ENCODE data around the gene PPM1H. TPM values are rescaled to one million over a fixed set of nuclear protein-coding genes. Genes with fewer than 3 reads are reported as not detected.

The PPM1H gene
- total and polyA plus RNA-seq, 2 of the 8 experiments (the other 6 are each of a cell fraction or from before 2014, with no cell fraction given): 16.4 to 36.1 TPM

DNA sequence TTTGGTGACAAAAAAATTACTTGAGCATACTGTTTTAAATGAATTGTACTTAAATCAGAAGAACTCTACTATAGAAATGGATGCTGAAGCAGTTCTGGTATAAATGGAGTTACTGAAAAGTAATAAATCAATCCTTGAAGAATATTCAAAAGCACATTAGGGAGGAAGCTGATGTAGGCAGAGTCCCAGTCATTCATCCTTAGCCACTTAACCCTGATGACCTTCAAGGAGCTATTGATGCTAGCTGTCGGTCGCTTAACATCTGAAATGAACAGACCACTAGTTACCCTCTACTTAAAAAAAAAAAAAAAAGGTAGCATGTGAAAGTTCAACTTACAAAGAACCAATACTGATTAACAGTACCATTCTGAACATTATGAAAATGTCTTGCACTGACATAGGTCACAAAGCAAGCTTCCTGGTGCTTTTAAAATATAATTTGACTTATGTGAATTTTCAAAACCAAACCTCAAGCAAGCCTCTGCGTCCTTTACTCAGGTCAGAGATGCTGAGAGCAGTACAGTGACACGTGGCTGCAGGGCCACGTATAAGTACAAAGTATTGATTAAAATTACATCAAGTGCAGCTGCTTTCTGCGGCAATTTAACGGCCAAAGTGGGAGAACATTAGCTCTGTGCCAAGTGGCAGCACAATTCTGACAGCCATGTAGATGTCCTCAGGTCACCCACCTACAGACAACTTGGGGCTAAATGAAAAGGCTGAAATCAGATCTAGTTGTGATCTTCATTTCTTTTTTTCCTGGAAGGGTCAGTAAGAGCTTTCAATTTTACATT lies 18.1 kb downstream of the PPM1H start:
- H2BK15ac ChIP-seq (ENCODE audit: low read length): no peak overlapping the region
- no peak overlapping the region for H3K14ac ChIP-seq (ENCODE audit: insufficient read length)
- no peak overlapping the region for H4K8ac ChIP-seq (ENCODE audit: extremely low read depth, insufficient read depth, low read length)
- no peak overlapping the region for H2AK5ac ChIP-seq (ENCODE audit: low read depth, low read length)
- WGBS, 2 experiments (ENCODE audit: extremely low coverage in 1 of 2, insufficient coverage in 1 of 2, insufficient read length in 1 of 2, insufficient replicate concordance in 2 of 2, low coverage in 1 of 2, low lambda C conversion rate in 2 of 2, missing lambda C conversion rate in 1 of 2): 83% methylated on average over 7 of the region's 7 CpGs; no CpG with 5 or more reads in 1 of the 2 experiments
- no peak overlapping the region for H3K9ac ChIP-seq (replicated peaks in 1 of 4; ENCODE audit: extremely low read depth in 1 of 4, low read depth in 3 of 4, low read length in 3 of 4)
- no peak overlapping the region for H3K4ac ChIP-seq (replicated peaks; ENCODE audit: insufficient read length, low read depth, low read length)
- no peak overlapping the region for H4K91ac ChIP-seq (replicated peaks; ENCODE audit: insufficient read length, low read length)
- H2BK5ac ChIP-seq (ENCODE audit: low read depth, low read length): no peak overlapping the region; the same call in 1 of the 2 replicates
- H3K9me3 ChIP-seq (ENCODE audit: insufficient read depth in 2 of 2, low read depth in 1 of 2, low read length in 1 of 2): no peaks in the 10 kb centered on the region
- H3K27ac ChIP-seq (ENCODE audit: low read depth, low read length): no peak overlapping the region
- H4K20me1 ChIP-seq (replicated peaks in 1 of 2; ENCODE audit: control insufficient read depth in 1 of 2, insufficient read depth in 2 of 2, low read length in 2 of 2): peaks cover 0 to 6% of the 10 kb centered on the region in 2 experiments
- peaks cover 2% of the 10 kb centered on the region; the same call in 1 of the 2 replicates for H3K79me1 ChIP-seq (ENCODE audit: low read depth, low read length)
- H3K23me2 ChIP-seq (ENCODE audit: low read depth, low read length): no peaks in the 10 kb centered on the region
- H2BK120ac ChIP-seq (replicated peaks; ENCODE audit: low read depth, low read length): no peak overlapping the region
- H3K4me2 ChIP-seq (ENCODE audit: insufficient read depth in 1 of 2, low read depth in 2 of 2, low read length in 2 of 2): no peak overlapping the region
- H3K79me2 ChIP-seq (ENCODE audit: control insufficient read depth in 1 of 2, insufficient read depth in 2 of 2, low read length in 2 of 2): peaks cover 0 to 66% of the 10 kb centered on the region in 2 experiments; a peak in 2 of 4 replicates
- H3K18ac ChIP-seq (ENCODE audit: extremely low read depth, low read length): no peak overlapping the region
- ChIA-PET POLR2A (ENCODE audit: partially characterized antibody) (interaction anchor here (0.7 to 2.3 kb wide), 6 partner anchors 11 to 18 kb away, joined by 3 to 8 read pairs (median 4); partner anchors contain the start of gene PPM1H), CTCF (ENCODE audit: partially characterized antibody) (interaction anchor here (0.7 to 3.4 kb wide), 10 partner anchors 9 to 152 kb away, joined by 3 to 10 read pairs (median 5); partner anchors contain the start of gene PPM1H)
- H4K5ac ChIP-seq (ENCODE audit: insufficient read length, low read depth, low read length): no peak overlapping the region
- FAIRE-seq: no peak
- H3K56ac ChIP-seq (replicated peaks; ENCODE audit: insufficient read length, low read depth, low read length): no peak overlapping the region
- H3K4me1 ChIP-seq (replicated peaks in 1 of 4; ENCODE audit: control insufficient read depth in 3 of 4, insufficient read depth in 4 of 4, low read length in 3 of 4): peaks cover 2 to 27% (median 25%) of the 10 kb centered on the region in 4 experiments
- H2AFZ ChIP-seq (ENCODE audit: low read length): no peak overlapping the region
- H2BK20ac ChIP-seq (ENCODE audit: low read length): no peak overlapping the region
- no peak overlapping the region for H2BK12ac ChIP-seq (ENCODE audit: low read depth, low read length)
- H3K36me3 ChIP-seq (ENCODE audit: control insufficient read depth in 2 of 4, insufficient read depth in 4 of 4, low read length in 3 of 4): no peaks in the 10 kb centered on the region
- H3K4me3 ChIP-seq (ENCODE audit: extremely low read depth in 1 of 4, insufficient read depth in 2 of 4, low read depth in 3 of 4, low read length in 4 of 4): no peak overlapping the region
- no peak overlapping the region for H3K23ac ChIP-seq (ENCODE audit: insufficient read length)
- no peaks in the 10 kb centered on the region for H3K27me3 ChIP-seq (replicated peaks in 1 of 4; ENCODE audit: control insufficient read depth in 3 of 4, extremely low read depth in 1 of 4, insufficient read depth in 3 of 4, low read length in 3 of 4)
- no peak for DNase-seq (ENCODE audit: low read depth in 1 of 2, low spot score in 2 of 2)
- no peak for TF ChIP-seq KDM5A (IDR thresholded peaks at IDR 0.05; ENCODE audit: low read length)
- TF ChIP-seq SIX5 (IDR thresholded peaks at IDR 0.05; ENCODE audit: low read depth, low read length): no peak
- TF ChIP-seq JUND (IDR thresholded peaks at IDR 0.05; ENCODE audit: low read length): no peak
- no peak for TF ChIP-seq RFX5 (IDR thresholded peaks at IDR 0.05; ENCODE audit: borderline replicate concordance, low read depth, low read length)
- no peak for TF ChIP-seq BACH1 (IDR thresholded peaks at IDR 0.05; ENCODE audit: low read length)
- TF ChIP-seq CBX8 (IDR thresholded peaks at IDR 0.05; ENCODE audit: borderline replicate concordance, low read depth, low read length): no peak
- no peak for TF ChIP-seq SP4 (IDR thresholded peaks at IDR 0.05; ENCODE audit: low read length)
- no peak for TF ChIP-seq SP1 (IDR thresholded peaks at IDR 0.05; ENCODE audit: low read depth, low read length)
- TF ChIP-seq GTF2F1 (IDR thresholded peaks at IDR 0.05; ENCODE audit: borderline replicate concordance, low read depth, low read length): no peak
- TF ChIP-seq TBP (IDR thresholded peaks at IDR 0.05; ENCODE audit: low read depth, low read length): no peak
- TF ChIP-seq BRCA1 (IDR thresholded peaks at IDR 0.05; ENCODE audit: low read depth, low read length): no peak
- TF ChIP-seq CTBP2 (IDR thresholded peaks at IDR 0.05; ENCODE audit: borderline replicate concordance, insufficient read depth, insufficient read length, low read length): no peak
